Spleen (tissue), 11 donors: ENCODE data around the gene USP24. TPM values are rescaled to one million over a fixed set of nuclear protein-coding genes. Genes with fewer than 3 reads are reported as not detected.
A peak's percentile ranks its signal among the peaks of the same experiment; 100 is the strongest.

Experiments used
- DNase-seq: peaks from one replicate; pipeline ENCODE4 v3.0.0-alpha.2; 2020
- H3K27ac ChIP-seq, 8 donors: fragments of 200-600 bp; sonication (generic) in 7 of 8; 1 replicate in 4 of 8; 2 replicates in 4 of 8; pipeline versions ENCODE4 v1.5.0 to v1.8.0; 2016 to 2021; ENCODE audit warnings: inconsistent platforms in 4 of 8, mild to moderate bottlenecking in 4 of 8, moderate library complexity in 1 of 8
- H3K27me3 ChIP-seq, 7 donors: fragments of 200-600 bp; sonication (generic) in 6 of 7; replicated peaks in 1 of 7; 1 replicate in 4 of 7; 2 replicates in 3 of 7; pipeline versions ENCODE4 v1.5.0 to v1.8.0; 2016 to 2021; ENCODE audit warnings: inconsistent platforms in 3 of 7, mild to moderate bottlenecking in 1 of 7
- H3K36me3 ChIP-seq, 6 donors: fragments of 200-600 bp; sonication (generic) in 5 of 6; 1 replicate in 4 of 6; 2 replicates in 2 of 6; pipeline versions ENCODE4 v1.5.0 to v1.8.0; 2016 to 2021; ENCODE audit warnings: inconsistent platforms in 2 of 6
- H3K4me1 ChIP-seq, 6 donors: fragments of 200-600 bp; sonication (generic) in 5 of 6; 1 replicate in 3 of 6; 2 replicates in 3 of 6; pipeline versions ENCODE4 v1.5.0 to v1.8.0; 2016 to 2021; ENCODE audit warnings: inconsistent platforms in 3 of 6
- H3K4me3 ChIP-seq, 8 donors: fragments of 200-600 bp; sonication (generic) in 7 of 8; 1 replicate in 4 of 8; 2 replicates in 4 of 8; pipeline versions ENCODE4 v1.5.0 to v1.8.0; 2016 to 2021; ENCODE audit warnings: inconsistent platforms in 4 of 8, mild to moderate bottlenecking in 4 of 8, moderate library complexity in 2 of 8
- H3K9me3 ChIP-seq, 8 donors: fragments of 200-600 bp; sonication (generic) in 7 of 8; 1 replicate in 4 of 8; 2 replicates in 4 of 8; pipeline versions ENCODE4 v1.5.0 to v1.8.0; 2016 to 2021; ENCODE audit warnings: inconsistent platforms in 4 of 8
- POLR2A ChIP-seq, 3 donors: fragments of 450-650 bp; IDR thresholded peaks; one replicate each; pipeline ENCODE4 v1.5.1; 2017; ENCODE audit warnings: antibody characterized with exemption in 3 of 3, mild to moderate bottlenecking in 1 of 3
- POLR2AphosphoS5 ChIP-seq, 3 donors: sonication (generic); formaldehyde crosslinking; IDR thresholded peaks; one replicate each; pipeline ENCODE4 v1.5.1; 2017; ENCODE audit warnings: antibody characterized with exemption in 3 of 3
- WGBS, 5 donors: extraction: QIAGEN DNeasy Blood & Tissue Kit in 3 of 5; methylation state at CpG; one replicate each; pipeline versions ENCODE4 v1.1.5 to v1.1.7; 2013 to 2018; 5-methylcytosine and 5-hydroxymethylcytosine counted together
- intact Hi-C: fragments of 100-400 bp; cut with DNase I; formaldehyde crosslinking; loops from one replicate; pipeline ENCODE4 v1.15.0; 2023; ENCODE audit warnings: low total_unique reads
- polyA plus RNA-seq, 3 donors: library from polyadenylated mRNA; stranded (reverse); fragments of 200-250 nt; gene quantifications; one replicate each; pipeline ENCODE4 v1.2.1, GENCODE V29; 2013
- total RNA-seq, 7 donors: library from RNA; depleted of rRNA in 3 of 7; stranded (reverse); fragments of >200 nt in 3 of 7; fragmentation: NEBNext Ultra II Directional in 4 of 7; extraction: Animal tissue kit (Norgen Biotek cat#: 25700) in 4 of 7; gene quantifications; one replicate each; pipeline versions ENCODE4 v1.1.0 to v1.2.1, GENCODE V29; 2016 to 2021
- TF ChIP-seq, protein P1 (sequence below), 11 experiments: fragments of 200-600 bp in 7 of 11; fragments of 450-650 bp in 4 of 11; sonication (generic) in 4 of 11; IDR thresholded peaks in 8 of 11; conservative IDR thresholded peaks in 3 of 11; 1 replicate in 7 of 11; 2 replicates in 4 of 11; pipeline versions ENCODE4 v1.4.0 to v1.8.0; 2016 to 2021; ENCODE audit warnings: antibody characterized with exemption in 11 of 11, inconsistent platforms in 4 of 11, mild to moderate bottlenecking in 1 of 11
- donor health status: healthy with polysubstance abuse.
- donor health status: DM: no; HTN: no; CAD: no; lungs with moderate emphysema.
- donor health status: DM: no; HTN: no; CAD: no.
- donor health status: Bipolar disorder and iron deficiency.
- donor health status: healthy.
- donor health status: DM: no; HTN: no; CAD: no.
- donor health status: DM: yes; HTN: yes; CAD: no.

USP24 gene
- total and polyA plus RNA-seq, 10 donors, result 11.6 to 94.5 (median 70.1) TPM

DNA sequence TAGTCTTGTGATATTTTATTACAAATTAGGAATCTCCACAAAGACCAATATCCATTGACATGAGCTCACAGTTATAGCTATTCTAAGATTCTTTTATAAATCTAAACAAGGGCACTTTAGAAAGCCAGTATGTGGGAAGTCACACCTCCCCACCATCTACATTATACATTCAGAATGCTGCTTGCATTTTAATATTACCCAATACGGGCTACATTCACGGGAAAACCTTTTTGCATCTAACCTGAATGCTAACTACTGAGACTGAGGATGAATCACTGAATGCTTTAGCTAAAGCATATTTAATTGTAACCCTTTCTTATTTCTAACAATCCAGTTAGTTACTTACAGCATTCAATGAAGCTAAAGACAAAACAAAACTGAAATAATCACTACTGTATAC is 122.7 kb downstream of the USP24 start:
- Histone ChIP-seq H3K4me1 (peaks cover 0 to 8% (median 0%) of the 10 kb centered on the region in 6 donors), H3K27ac (no peak overlapping the region), H3K27me3 (no peaks in the 10 kb centered on the region), H3K4me3 (no peak overlapping the region), H3K9me3 (no peaks in the 10 kb centered on the region), H3K36me3 (peaks cover 9 to 100% (median 99%) of the 10 kb centered on the region in 6 donors)
- intact Hi-C loops, result no loop called here
- TF ChIP-seq, protein P1, sequence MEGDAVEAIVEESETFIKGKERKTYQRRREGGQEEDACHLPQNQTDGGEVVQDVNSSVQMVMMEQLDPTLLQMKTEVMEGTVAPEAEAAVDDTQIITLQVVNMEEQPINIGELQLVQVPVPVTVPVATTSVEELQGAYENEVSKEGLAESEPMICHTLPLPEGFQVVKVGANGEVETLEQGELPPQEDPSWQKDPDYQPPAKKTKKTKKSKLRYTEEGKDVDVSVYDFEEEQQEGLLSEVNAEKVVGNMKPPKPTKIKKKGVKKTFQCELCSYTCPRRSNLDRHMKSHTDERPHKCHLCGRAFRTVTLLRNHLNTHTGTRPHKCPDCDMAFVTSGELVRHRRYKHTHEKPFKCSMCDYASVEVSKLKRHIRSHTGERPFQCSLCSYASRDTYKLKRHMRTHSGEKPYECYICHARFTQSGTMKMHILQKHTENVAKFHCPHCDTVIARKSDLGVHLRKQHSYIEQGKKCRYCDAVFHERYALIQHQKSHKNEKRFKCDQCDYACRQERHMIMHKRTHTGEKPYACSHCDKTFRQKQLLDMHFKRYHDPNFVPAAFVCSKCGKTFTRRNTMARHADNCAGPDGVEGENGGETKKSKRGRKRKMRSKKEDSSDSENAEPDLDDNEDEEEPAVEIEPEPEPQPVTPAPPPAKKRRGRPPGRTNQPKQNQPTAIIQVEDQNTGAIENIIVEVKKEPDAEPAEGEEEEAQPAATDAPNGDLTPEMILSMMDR (IDR thresholded peaks at IDR 0.05 in 8 of 11, conservative IDR thresholded peaks at IDR 0.05 in 3 of 11), result no peak
- TF ChIP-seq POLR2AphosphoS5 (IDR thresholded peaks at IDR 0.05) (no peak), POLR2A (IDR thresholded peaks at IDR 0.05) (no peak)
- WGBS, 5 donors, result 88 to 94% (median 92%) methylated on average over 2 of the region's 2 CpGs
- DNase-seq, result no peak

DNA sequence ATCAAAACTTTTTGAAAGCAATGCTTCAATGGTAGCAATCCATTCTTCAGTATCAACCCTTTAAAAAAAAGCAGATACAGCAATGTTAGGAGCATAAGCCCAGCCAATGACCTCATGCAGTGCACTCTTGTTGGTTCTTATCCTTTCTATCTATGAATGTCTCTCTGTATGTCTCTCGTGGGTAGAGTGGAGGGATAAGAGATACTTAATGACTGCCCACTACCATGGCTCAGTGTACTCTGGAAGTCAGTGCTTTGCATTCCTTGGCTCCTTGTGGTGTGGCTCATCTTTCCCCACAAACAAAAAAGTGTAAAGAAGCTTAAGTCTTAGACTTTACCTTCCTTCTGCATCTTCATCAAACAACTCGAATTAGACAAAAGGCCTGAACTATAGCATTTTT is 125.5 kb downstream of the USP24 start:
- Histone ChIP-seq H3K27me3 (no peaks in the 10 kb centered on the region), H3K9me3 (no peaks in the 10 kb centered on the region), H3K36me3 (peaks cover 8 to 100% (median 98%) of the 10 kb centered on the region in 6 donors), H3K4me3 (no peak overlapping the region), H3K27ac (no peak overlapping the region), H3K4me1 (peaks cover 0 to 8% (median 0%) of the 10 kb centered on the region in 6 donors)
- intact Hi-C loops, result no loop called here
- TF ChIP-seq POLR2A (IDR thresholded peaks at IDR 0.05) (no peak), POLR2AphosphoS5 (IDR thresholded peaks at IDR 0.05) (no peak)
- TF ChIP-seq, protein P1 (IDR thresholded peaks at IDR 0.05 in 8 of 11, conservative IDR thresholded peaks at IDR 0.05 in 3 of 11), result no peak
- 84 to 98% (median 95%) methylated on average over 2 of the region's 2 CpGs for WGBS, 5 donors
- DNase-seq, result no peak

DNA sequence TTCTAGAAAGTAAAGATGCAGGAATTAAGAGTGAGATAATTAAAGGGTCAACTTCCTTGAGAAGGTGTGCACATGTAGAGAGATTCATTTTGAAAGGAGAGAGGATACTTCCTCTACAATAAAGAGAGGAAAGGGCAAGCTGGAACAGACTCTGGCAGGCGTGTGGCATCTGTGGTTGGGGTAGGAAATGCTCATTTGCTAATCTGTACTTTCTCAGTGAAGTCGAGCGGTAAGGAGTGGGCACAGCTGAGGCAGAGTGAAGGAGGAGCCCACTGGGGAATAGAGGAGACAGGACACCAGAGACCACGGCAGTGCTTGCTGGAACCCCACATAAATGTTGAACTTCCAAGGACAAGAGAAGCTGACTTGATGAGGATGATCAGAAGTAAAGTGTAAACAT is 126.8 kb downstream of the USP24 start:
- H3K27ac ChIP-seq, result peak overlapping the region in 1 of 8 donors; percentile 9
- no peak overlapping the region for H3K4me3 ChIP-seq
- intact Hi-C loops, result no loop called here
- no peaks in the 10 kb centered on the region for H3K27me3 ChIP-seq
- peaks cover 0 to 8% (median 0%) of the 10 kb centered on the region in 6 donors for H3K4me1 ChIP-seq
- DNase-seq, result no peak
- peaks cover 8 to 100% (median 96%) of the 10 kb centered on the region in 6 donors for H3K36me3 ChIP-seq
- WGBS, 5 donors, result 18 to 40% (median 31%) methylated on average over 4 of the region's 4 CpGs
- TF ChIP-seq, protein P1 (IDR thresholded peaks at IDR 0.05 in 8 of 11, conservative IDR thresholded peaks at IDR 0.05 in 3 of 11), result no peak
- TF ChIP-seq POLR2A (IDR thresholded peaks at IDR 0.05), result no peak
- no peak for TF ChIP-seq POLR2AphosphoS5 (IDR thresholded peaks at IDR 0.05)
- H3K9me3 ChIP-seq, result no peaks in the 10 kb centered on the region

DNA sequence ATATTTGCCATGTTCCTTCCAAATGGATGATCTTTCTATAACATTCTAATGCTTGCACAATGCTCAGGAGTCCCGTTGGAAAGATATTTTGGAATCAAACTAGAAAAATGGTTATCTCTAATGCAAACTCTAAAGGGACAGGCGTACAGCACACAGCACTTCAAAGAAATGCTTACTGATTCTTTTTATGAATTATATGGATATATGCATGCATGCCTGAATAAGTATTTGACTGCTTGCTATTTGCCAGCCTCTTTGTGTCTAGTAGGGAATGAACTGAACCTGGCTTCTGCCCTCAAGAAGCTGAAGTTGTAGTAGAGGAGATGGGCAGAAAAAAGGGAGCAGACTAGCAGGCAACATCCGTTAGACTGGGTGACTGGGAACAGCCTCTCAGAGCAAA is 127.7 kb downstream of the USP24 start:
- Histone ChIP-seq H3K9me3 (no peaks in the 10 kb centered on the region), H3K4me3 (no peak overlapping the region), H3K4me1 (peaks cover 0 to 8% (median 0%) of the 10 kb centered on the region in 6 donors), H3K27me3 (no peaks in the 10 kb centered on the region), H3K36me3 (peaks cover 6 to 100% (median 95%) of the 10 kb centered on the region in 6 donors), H3K27ac (no peak overlapping the region)
- TF ChIP-seq POLR2A (IDR thresholded peaks at IDR 0.05) (no peak), POLR2AphosphoS5 (IDR thresholded peaks at IDR 0.05) (no peak)
- TF ChIP-seq, protein P1 (IDR thresholded peaks at IDR 0.05 in 8 of 11, conservative IDR thresholded peaks at IDR 0.05 in 3 of 11), result no peak
- DNase-seq, result no peak
- 88 to 93% (median 90%) methylated on average over 3 of the region's 3 CpGs for WGBS, 5 donors
- intact Hi-C loops, result no loop called here
